ENCODE data around the gene EFNA2.

DNA sequence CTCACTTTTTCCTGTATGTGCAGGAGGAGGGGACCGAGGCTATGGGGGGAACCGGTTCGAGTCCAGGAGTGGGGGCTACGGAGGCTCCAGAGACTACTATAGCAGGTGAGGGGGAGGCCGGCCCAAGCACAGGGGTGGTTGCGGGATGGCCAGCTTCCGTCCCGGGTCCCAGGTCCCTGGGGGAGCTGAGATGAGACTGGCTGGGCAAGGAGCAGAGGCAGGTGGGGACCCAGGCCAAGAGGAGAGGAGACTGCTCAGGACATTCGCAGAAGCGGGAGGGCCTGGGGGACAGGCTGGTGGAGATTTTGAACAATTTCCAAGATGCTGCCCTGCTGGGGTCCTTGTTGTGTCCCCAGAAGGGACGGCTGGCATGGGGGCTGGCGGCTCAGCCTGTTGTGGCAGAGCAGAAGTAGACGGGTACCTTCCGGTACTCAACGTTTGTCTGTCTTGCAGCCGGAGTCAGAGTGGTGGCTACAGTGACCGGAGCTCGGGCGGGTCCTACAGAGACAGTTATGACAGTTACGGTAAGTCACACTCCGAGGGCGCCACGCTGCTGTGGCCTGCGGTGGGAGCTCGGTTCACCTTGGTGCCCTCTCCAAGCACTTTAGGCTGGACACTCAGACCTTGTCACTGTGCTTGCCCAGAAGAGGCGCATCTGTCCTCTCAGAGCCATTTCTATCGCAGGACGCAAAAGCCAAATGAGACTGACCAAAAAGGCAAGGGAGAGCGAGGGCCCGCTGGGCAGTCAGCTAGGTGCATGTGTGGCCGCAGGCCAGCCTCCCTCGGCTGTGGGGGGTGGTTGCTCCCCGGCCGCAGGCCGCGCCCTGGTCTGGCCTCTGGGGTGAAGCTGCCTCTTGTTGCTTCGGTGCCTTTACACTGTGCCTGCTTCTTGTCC lies 13.9 kb upstream of the EFNA2 start:
- TF ChIP-seq POLR2A (IDR thresholded peaks at IDR 0.05) (no peak), CTCF (IDR thresholded peaks at IDR 0.05) (no peak)

Data from uterus (tissue), 2 donors.